SK-N-MC (cell line): ENCODE data around the gene CYB561D2.

Experiments used
- DNase-seq: peaks from one replicate; pipeline ENCODE4 v3.0.0-alpha.2; 2011; ENCODE audit warnings: low read depth, low spot score
- H3K27ac ChIP-seq: fragments of 200-600 bp; sonication (generic); 2 replicates; pipeline ENCODE4 v1.5.1; 2016; ENCODE audit warnings: mixed run types
- H3K36me3 ChIP-seq: fragments of 200-600 bp; sonication (generic); 2 replicates; pipeline ENCODE4 v1.6.1; 2017; ENCODE audit warnings: antibody characterized with exemption, low read length, mixed read lengths; ENCODE audit not compliant: insufficient read depth
- H3K4me3 ChIP-seq: fragments of 200-600 bp; sonication (generic); 2 replicates; pipeline ENCODE4 v1.5.1; 2016
- H3K9ac ChIP-seq: fragments of 200-600 bp; sonication (generic); 2 replicates; pipeline ENCODE4 v1.8.0; 2017; ENCODE audit warnings: mixed run types, mixed read lengths; ENCODE audit not compliant: insufficient read length
- H3K9me3 ChIP-seq: fragments of 200-600 bp; sonication (generic); 2 replicates; pipeline ENCODE4 v1.6.1; 2017; ENCODE audit warnings: low read depth, mild to moderate bottlenecking, antibody characterized with exemption, low read length, moderate library complexity, mixed read lengths
- EZH2 ChIP-seq: fragments of 200-600 bp; sonication (generic); IDR thresholded peaks from one replicate; pipeline ENCODE4 v1.6.1; 2017; ENCODE audit warnings: antibody characterized with exemption
- FOXP2 ChIP-seq: optimal IDR thresholded peaks from 2 replicates; pipeline ENCODE3; 2011; ENCODE audit warnings: mild to moderate bottlenecking, moderate library complexity; ENCODE audit not compliant: insufficient read depth; ENCODE audit errors: extremely low read length, control extremely low read depth
- POLR2AphosphoS5 ChIP-seq: IDR thresholded peaks from 2 replicates; pipeline ENCODE4 v1.6.1; 2012; ENCODE audit warnings: mild to moderate bottlenecking, low read depth, low read length, borderline replicate concordance

The CYB561D2 gene

GRCh38 chr3:50401978-50402595, 51.4 kb downstream of the CYB561D2 start:
- no peaks in the 10 kb centered on the region for H3K9me3 ChIP-seq
- H3K4me3 ChIP-seq: no peak overlapping the region
- no peak overlapping the region for H3K9ac ChIP-seq
- H3K27ac ChIP-seq: no peak overlapping the region
- TF ChIP-seq FOXP2 (no peak), EZH2 (no peak), POLR2AphosphoS5 (no peak)
- H3K36me3 ChIP-seq: no peaks in the 10 kb centered on the region
- no peak for DNase-seq
